Measurements from ENCODE around the gene DPYSL5.

DNA sequence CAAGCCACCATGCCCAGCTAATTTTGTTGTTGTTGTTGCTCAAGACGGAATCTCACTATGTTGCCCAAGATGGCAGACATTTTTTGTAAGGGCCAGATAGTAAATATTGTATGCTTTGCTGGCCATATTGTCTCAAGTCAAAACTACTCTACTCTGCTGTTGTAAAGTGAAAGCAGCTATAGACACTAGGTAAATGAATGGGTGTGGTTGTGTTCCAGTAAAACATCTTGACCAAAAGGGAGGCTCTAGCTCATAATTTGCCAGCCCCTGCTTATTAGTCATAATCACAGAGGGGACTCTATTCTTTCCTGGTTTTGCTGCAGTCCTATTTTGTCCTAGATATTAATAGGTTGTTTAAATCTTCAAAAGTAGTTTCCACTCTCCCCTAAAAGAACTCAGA, 147.1 kb downstream of the DPYSL5 start:
- no peak for TF ChIP-seq SP1 (IDR thresholded peaks at IDR 0.05)
- TF ChIP-seq CTBP1 (IDR thresholded peaks at IDR 0.05; ENCODE audit: borderline replicate concordance): no peak
- no peak for TF ChIP-seq FOXA1 (IDR thresholded peaks at IDR 0.05)
- TF ChIP-seq ARNT (IDR thresholded peaks at IDR 0.05): no peak
- TF ChIP-seq SUZ12 (IDR thresholded peaks at IDR 0.05): no peak
- no peak for TF ChIP-seq BHLHE40 (IDR thresholded peaks at IDR 0.05; ENCODE audit: borderline replicate concordance)
- no peak for TF ChIP-seq FOXK2 (IDR thresholded peaks at IDR 0.05)
- no peak for TF ChIP-seq HDGF (IDR thresholded peaks at IDR 0.05; ENCODE audit: borderline replicate concordance)
- no peak for TF ChIP-seq LEF1 (IDR thresholded peaks at IDR 0.05; ENCODE audit: borderline replicate concordance)

Data from HEK293T (cell line).